OCI-LY1 (cell line): ENCODE results near the gene FFAR4.
"Not testable (repeated sequence)": the region's sequence is repeated elsewhere in the genome, so short reads cannot be mapped to it uniquely, and the experiment has no call there.

Source experiments
- CTCF ChIP-seq: fragments of 200-600 bp; sonication (generic), shearing (Covaris generic); IDR thresholded peaks from 2 replicates; pipeline ENCODE4 v1.5.1; 2017; ENCODE audit warnings: mild to moderate bottlenecking, antibody characterized with exemption, low read length, moderate library complexity, mixed read lengths
- EZH2 ChIP-seq: fragments of 200-600 bp; sonication (generic), shearing (Covaris generic); IDR thresholded peaks from 2 replicates; pipeline ENCODE4 v1.8.0; 2017; ENCODE audit warnings: borderline replicate concordance, mixed run types, mild to moderate bottlenecking, antibody characterized with exemption, low read length, moderate library complexity, mixed read lengths

GRCh38 chr10:93540871-93541270, 25.6 kb upstream of the FFAR4 start:
- not testable (repeated sequence) for TF ChIP-seq CTCF, EZH2
